Urinary bladder (tissue), 4 donors: ENCODE results near the gene TIMMDC1. TPM values are rescaled to one million over a fixed set of nuclear protein-coding genes. Genes with fewer than 3 reads are reported as not detected.
"Not testable (repeated sequence)": the region's sequence is repeated elsewhere in the genome, so short reads cannot be mapped to it uniquely, and the experiment has no call there.

ENCODE experiments used
- DNase-seq: peaks from one replicate; pipeline ENCODE4 v3.0.0-alpha.2; 2015; ENCODE audit errors: extremely low spot score
- H3K27ac ChIP-seq: one replicate; pipeline ENCODE4 v1.5.1; 2013; ENCODE audit warnings: low read depth, mild to moderate bottlenecking, moderate library complexity
- H3K36me3 ChIP-seq: one replicate; pipeline ENCODE4 v1.6.1; 2013; ENCODE audit warnings: mild to moderate bottlenecking, moderate library complexity; ENCODE audit not compliant: insufficient read depth
- H3K4me1 ChIP-seq: one replicate; pipeline ENCODE4 v1.6.1; 2013; ENCODE audit warnings: mild to moderate bottlenecking, moderate library complexity; ENCODE audit not compliant: insufficient read depth
- H3K4me3 ChIP-seq: one replicate; pipeline ENCODE4 v1.5.1; 2013; ENCODE audit warnings: low read depth, low read length
- WGBS: extraction: QIAGEN DNeasy Blood & Tissue Kit; methylation state at CpG from one replicate; pipeline ENCODE4 v1.1.7; 2013; 5-methylcytosine and 5-hydroxymethylcytosine counted together
- polyA plus RNA-seq: library from polyadenylated mRNA; stranded (reverse); fragments of 200-250 nt; gene quantifications from one replicate; pipeline ENCODE4 v1.2.3, GENCODE V29; 2013
- total RNA-seq: library from RNA; depleted of rRNA; stranded (reverse); fragments of >200 nt; gene quantifications from one replicate; pipeline ENCODE4 v1.2.3, GENCODE V29; 2014
- donor health status: healthy with polysubstance abuse.
- donor health status: healthy.

TIMMDC1 gene
- total and polyA plus RNA-seq, 2 donors, result 49.1 to 98.1 TPM

- Histone ChIP-seq H3K4me3 (no peak overlapping the region), H3K4me1 (no peaks in the 10 kb centered on the region), H3K27ac (no peak overlapping the region), H3K36me3 (no peaks in the 10 kb centered on the region)
- DNase-seq, result no peak
Measured at GRCh38 chr3:119529883-119530282, 31.5 kb downstream of the TIMMDC1 start.

DNA sequence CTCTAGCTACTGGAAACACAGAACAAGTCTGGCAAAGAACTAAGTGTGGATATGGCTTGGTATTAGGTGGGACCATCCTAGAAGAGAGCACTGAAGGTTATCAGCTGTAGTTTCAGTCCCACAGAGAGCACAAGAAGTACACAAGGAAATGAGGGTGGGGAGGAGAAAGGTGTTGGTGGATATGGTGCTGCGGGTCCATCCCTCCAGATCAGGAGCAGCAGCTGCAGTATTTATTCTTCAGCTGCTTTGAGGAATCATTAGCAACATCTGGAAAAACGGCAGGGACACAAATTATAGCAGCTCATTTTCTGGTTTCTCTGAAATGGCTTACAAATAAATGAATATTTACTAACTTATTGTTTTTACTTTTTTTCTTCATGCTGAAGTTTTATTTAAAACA, 32.1 kb downstream of the TIMMDC1 start:
- no peaks in the 10 kb centered on the region for H3K4me1 ChIP-seq
- H3K4me3 ChIP-seq, result no peak overlapping the region
- no peak overlapping the region for H3K27ac ChIP-seq
- H3K36me3 ChIP-seq, result no peaks in the 10 kb centered on the region
- WGBS, result 60% methylated on average over 2 of the region's 2 CpGs
- no peak for DNase-seq

DNA sequence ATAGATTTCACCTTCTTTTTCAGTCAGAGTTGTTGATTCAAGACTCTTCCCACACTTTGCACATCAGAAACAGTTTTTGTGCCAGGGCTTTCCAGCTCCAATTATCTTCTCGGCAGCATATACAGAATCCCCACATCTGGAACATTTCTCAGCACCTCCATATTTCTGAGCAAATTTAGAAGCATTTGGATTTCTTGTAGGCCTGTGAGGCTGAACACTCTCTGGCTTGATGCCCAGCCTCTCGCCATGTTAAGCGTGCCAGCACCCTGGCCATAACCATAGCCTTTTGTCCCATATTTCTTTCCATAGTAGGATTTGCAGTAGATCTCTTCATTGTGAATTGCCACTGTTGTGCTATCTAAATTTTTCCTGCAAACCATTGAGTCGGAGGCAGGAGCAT, 32.8 kb downstream of the TIMMDC1 start:
- Histone ChIP-seq H3K27ac (no peak overlapping the region), H3K4me3 (no peak overlapping the region), H3K4me1 (no peaks in the 10 kb centered on the region), H3K36me3 (no peaks in the 10 kb centered on the region)
- DNase-seq, result no peak
- WGBS, result 65% methylated on average over 4 of the region's 4 CpGs

DNA sequence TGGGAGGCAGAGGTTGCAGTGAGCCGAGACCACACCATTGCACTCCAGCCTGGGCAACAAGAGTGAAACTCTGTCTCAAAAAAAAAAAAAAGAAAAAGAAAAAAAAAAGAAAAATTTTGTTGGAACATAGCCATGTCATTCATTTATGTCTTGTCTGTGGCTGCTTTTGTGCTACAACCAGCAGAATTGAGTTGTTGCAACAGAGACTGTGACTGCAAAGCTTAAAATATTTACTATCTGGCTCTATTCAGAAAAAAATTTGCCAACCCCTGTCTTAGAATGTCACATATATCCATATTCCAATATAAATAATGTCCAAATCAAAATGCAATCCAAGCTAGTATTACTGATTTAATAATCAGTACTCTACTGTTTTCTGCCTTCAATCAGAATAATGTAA, 35.9 kb downstream of the TIMMDC1 start:
- H3K27ac ChIP-seq, result no peak overlapping the region
- no peaks in the 10 kb centered on the region for H3K36me3 ChIP-seq
- H3K4me3 ChIP-seq, result no peak overlapping the region
- H3K4me1 ChIP-seq, result no peaks in the 10 kb centered on the region
- 95% methylated on average over 1 of the region's 1 CpG for WGBS
- no peak for DNase-seq

DNA sequence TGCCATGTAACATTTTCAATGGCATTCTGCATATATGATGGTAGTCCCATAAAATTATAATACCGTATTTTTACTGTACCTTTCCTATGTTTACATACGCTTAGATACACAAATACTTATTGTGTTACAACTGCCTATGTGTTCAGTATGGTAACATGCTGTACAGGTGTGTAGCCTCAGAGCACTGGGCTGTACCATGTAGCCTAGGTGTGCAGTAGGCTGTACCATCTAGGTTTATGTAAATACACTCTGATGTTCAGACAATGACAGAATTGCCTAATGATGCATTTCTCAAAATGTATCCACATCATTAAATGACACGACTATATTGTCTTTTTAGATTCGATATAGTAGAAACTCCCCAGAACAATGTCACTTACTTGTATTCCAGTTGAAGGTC, 38.4 kb downstream of the TIMMDC1 start:
- 92% methylated on average over 4 of the region's 4 CpGs for WGBS
- H3K4me3 ChIP-seq, result no peak overlapping the region
- no peaks in the 10 kb centered on the region for H3K4me1 ChIP-seq
- no peak overlapping the region for H3K27ac ChIP-seq
- H3K36me3 ChIP-seq, result no peaks in the 10 kb centered on the region
- no peak for DNase-seq

GRCh38 chr3:119538772-119539171, 40.4 kb downstream of the TIMMDC1 start:
- Histone ChIP-seq H3K27ac (no peak overlapping the region), H3K4me3 (no peak overlapping the region), H3K4me1 (no peaks in the 10 kb centered on the region), H3K36me3 (no peaks in the 10 kb centered on the region)
- DNase-seq, result no peak
- 87% methylated on average over 1 of the region's 1 CpG for WGBS

DNA sequence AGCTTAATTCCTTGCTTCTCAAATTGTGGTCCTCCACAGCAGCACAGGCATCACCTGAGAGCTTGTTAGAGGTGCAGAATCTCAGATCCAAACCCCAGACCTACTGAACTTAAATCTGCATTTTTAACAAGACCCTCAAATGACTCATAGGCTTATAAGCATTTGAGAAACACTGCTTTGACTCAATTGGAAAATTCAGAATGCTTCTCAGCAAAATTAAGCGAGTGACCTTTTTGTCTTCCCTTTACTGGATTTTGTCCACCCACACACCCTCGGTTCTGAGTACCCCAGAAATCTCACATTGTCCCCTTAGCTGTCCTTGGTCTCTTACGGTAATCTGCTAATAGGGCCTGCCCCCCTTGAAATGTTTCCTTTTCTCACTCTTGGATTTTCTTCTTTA, 43.2 kb downstream of the TIMMDC1 start:
- no peak overlapping the region for H3K4me3 ChIP-seq
- no peak overlapping the region for H3K27ac ChIP-seq
- 84% methylated on average over 3 of the region's 3 CpGs for WGBS
- H3K4me1 ChIP-seq, result no peaks in the 10 kb centered on the region
- no peaks in the 10 kb centered on the region for H3K36me3 ChIP-seq
- DNase-seq, result no peak

GRCh38 chr3:119542168-119542767, 43.9 kb downstream of the TIMMDC1 start:
- WGBS, result 76% methylated on average over 2 of the region's 2 CpGs
- H3K36me3 ChIP-seq, result no peaks in the 10 kb centered on the region
- no peak for DNase-seq

DNA sequence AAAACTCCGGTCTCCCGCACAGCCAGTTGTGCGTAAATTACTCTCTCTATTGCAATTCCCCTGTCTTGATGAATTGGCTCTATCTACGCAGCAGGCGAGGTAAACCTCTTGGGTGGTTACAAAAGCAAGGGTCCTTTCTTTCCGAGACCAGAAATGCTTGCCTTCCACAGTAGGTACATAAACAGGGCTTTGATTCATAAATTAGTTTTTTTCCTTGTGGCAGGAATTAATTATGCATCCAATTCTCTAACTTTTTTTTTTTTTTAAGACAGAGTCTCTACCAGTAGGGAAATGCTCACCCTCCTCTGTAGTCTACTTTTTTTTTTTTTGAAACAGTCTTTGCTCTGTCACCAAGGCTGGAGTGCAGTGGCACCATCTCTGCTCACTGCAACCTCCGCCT, 44.8 kb downstream of the TIMMDC1 start:
- Histone ChIP-seq H3K36me3 (no peaks in the 10 kb centered on the region), H3K4me3 (no peak overlapping the region), H3K27ac (no peak overlapping the region), H3K4me1 (no peaks in the 10 kb centered on the region)
- WGBS, result 91% methylated on average over 7 of the region's 7 CpGs
- DNase-seq, result no peak

More at GRCh38 chr3:119542168-119542767, 43.9 kb downstream of the TIMMDC1 start:
- Histone ChIP-seq H3K4me3 (no peak overlapping the region), H3K4me1 (no peaks in the 10 kb centered on the region), H3K27ac (no peak overlapping the region)

- DNase-seq, result no peak
- 72% methylated on average over 1 of the region's 1 CpG for WGBS
- Histone ChIP-seq H3K4me3 (no peak overlapping the region), H3K36me3 (no peaks in the 10 kb centered on the region), H3K4me1 (no peaks in the 10 kb centered on the region), H3K27ac (no peak overlapping the region)
Measured at GRCh38 chr3:119547227-119547626, 48.9 kb downstream of the TIMMDC1 start.

- H3K4me1 ChIP-seq, result no peaks in the 10 kb centered on the region
- WGBS, result 48% methylated on average over 3 of the region's 3 CpGs
- no peak for DNase-seq
- H3K4me3 ChIP-seq, result no peak overlapping the region
- no peaks in the 10 kb centered on the region for H3K36me3 ChIP-seq
- no peak overlapping the region for H3K27ac ChIP-seq
Measured at GRCh38 chr3:119548341-119548740, 50.0 kb downstream of the TIMMDC1 start.

DNA sequence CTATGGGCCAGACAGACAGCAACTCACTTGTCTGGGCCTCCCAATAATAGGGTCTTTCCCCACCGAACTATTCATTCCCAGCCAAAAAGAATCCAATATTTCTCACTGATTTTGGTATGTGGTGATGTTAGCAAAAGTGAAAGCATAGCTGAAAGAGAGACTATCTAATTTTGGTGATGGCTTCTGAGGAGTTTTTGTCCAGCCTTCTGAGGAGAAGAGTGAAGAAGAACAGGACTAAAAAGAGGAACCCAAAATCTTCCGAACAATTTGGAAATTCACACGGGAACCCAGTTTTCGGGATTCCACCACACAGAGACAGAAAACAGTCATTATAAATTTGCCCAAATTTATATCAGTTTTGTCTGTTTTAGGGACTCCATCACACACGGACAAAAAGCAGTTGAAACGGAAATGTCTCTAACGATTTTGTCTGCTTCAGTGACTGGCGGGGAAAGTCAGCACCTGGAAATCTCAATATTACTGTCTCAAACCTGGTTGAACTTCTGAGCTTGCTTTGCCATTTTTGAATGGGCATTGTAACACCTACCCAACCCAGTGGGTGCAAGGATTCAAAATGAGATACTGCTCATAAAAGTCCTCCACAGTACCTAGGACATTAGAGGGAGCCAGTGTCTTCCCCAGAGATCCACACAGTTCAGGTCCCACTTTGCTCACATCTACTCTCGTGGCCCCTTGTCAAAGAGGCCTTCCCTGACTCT, 52.0 kb downstream of the TIMMDC1 start:
- Histone ChIP-seq H3K27ac (no peak overlapping the region), H3K4me3 (no peak overlapping the region), H3K36me3 (no peaks in the 10 kb centered on the region), H3K4me1 (no peaks in the 10 kb centered on the region)
- 94% methylated on average over 9 of the region's 9 CpGs for WGBS
- no peak for DNase-seq

GRCh38 chr3:119551598-119551997, 53.3 kb downstream of the TIMMDC1 start:
- H3K4me3 ChIP-seq, result no peak overlapping the region
- no peaks in the 10 kb centered on the region for H3K4me1 ChIP-seq
- no peak for DNase-seq
- no peaks in the 10 kb centered on the region for H3K36me3 ChIP-seq
- WGBS, result 88% methylated on average over 5 of the region's 5 CpGs
- H3K27ac ChIP-seq, result no peak overlapping the region

- WGBS, result 92% methylated on average over 6 of the region's 6 CpGs
- DNase-seq, H3K4me3 ChIP-seq, H3K27ac ChIP-seq, H3K4me1 ChIP-seq, H3K36me3 ChIP-seq: not testable (repeated sequence)
Measured at GRCh38 chr3:119552928-119553327, 54.6 kb downstream of the TIMMDC1 start.
